ENCODE measurements around the gene FYB1.
"Not testable (repeated sequence)": the region's sequence is repeated elsewhere in the genome, so short reads cannot be mapped to it uniquely, and the experiment has no call there.

The FYB1 gene

DNA sequence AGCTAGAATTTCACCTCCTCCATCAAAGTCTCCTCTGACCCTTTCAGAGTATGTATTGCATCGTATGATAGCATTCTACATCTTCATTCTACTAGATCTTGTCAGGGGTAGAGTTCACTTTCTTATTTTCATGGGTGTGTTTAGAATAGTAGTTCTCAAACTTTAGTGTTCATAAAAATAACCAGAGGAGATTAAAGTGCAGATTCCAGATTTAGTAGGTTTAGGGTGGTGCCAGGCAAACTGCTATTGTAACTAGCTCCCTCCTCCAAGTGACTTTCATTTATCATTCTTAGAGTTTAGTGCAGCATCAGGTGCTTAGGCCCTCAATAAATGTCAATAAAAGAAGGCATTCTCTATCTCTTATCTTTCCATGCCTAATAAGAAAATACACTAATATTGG lies 7.2 kb upstream of the FYB1 start:
- no peak for DNase-seq

GRCh38 chr5:39226100-39226451 lies 6.7 kb upstream of the FYB1 start:
- DNase-seq = no peak

GRCh38 chr5:39225405-39226099 lies 6.2 kb upstream of the FYB1 start:
- DNase-seq = no peak

GRCh38 chr5:39224196-39224761 lies 4.9 kb upstream of the FYB1 start:
- no peak for DNase-seq

DNA sequence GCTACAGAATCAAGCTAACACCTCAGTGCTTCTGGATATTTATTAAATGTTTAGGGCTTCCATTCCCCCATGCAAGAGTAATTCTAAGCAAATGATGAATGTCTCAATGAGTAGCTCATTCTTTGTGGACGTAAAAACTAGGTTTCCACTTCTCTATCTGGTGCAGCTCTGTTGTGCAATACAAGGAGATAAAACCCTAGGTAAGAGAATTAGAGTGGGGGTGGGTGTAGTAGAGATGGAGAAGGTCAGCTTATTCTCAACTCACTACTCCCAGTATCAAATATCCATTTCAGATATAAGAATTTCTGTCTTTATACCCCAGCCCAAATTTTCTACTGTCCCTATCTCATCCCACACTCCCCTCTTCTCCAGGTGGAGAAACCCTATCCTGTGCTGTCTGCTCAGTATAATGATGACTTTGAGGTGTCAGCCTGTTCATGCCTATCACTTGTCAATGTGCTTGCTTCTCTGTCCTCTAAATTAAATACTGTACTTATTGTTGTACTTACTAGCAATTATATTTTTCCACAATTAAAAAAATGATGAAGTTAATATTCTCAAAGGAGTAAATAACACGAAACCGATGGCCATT lies 4.3 kb upstream of the FYB1 start:
- DNase-seq = no peak

DNA sequence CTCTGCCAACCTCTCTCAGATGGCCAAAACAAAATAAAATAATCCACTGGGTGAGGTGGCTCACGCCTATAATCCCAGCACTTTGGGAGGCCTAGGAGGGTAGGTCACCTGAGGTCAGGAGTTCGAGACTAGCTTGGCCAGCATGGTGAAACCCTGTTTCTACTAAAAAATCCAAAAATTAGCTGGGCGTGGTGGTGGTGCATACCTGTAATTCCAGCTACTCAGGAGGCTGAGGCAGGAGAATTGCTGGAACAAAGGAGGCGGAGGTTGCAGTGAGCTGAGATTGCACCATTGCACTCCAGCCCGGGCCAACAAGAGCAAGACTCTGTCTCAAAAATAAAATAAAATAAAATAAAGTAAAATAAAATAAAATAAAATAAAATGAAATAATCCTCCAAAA lies 2.3 kb upstream of the FYB1 start:
- not testable (repeated sequence) for DNase-seq

DNA sequence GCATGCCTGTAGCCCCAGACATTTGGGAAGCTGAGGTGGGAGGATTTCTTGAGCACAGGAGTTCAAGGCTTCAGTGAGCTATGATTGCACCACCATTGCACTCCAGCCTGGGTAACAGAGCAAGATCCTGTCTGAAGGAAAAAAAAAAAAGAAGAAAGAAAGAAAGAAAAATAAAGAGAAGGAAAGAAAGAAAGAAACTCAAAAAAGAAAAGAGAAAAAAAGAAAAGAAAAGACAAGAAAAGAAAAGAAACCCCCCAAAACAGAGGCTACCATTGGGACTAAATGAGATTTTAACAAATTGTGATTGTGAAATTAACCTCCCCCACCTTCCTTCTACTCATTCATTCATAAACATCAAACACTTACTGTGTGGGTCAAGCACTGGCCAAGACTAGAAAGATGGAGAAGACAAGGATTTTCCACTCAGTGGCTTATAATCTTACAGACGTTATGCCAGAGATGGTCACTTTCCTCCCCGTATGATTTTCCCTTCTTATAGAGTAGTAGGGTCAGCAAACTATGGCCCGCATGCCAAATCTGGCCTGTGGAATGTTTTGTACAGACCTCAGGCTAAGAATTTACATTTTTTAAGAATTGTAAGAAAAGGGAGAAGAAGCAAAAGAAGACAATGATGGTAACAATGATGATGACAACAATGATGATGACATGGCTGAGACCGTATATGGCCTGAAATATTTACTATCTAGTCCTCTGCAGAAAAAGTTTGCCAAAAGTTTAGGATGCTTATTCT lies 1.1 kb upstream of the FYB1 start:
- DNase-seq = no peak

- no peak for DNase-seq
Measured at GRCh38 chr5:39218482-39219402, 621 bp downstream of the FYB1 start.

DNA sequence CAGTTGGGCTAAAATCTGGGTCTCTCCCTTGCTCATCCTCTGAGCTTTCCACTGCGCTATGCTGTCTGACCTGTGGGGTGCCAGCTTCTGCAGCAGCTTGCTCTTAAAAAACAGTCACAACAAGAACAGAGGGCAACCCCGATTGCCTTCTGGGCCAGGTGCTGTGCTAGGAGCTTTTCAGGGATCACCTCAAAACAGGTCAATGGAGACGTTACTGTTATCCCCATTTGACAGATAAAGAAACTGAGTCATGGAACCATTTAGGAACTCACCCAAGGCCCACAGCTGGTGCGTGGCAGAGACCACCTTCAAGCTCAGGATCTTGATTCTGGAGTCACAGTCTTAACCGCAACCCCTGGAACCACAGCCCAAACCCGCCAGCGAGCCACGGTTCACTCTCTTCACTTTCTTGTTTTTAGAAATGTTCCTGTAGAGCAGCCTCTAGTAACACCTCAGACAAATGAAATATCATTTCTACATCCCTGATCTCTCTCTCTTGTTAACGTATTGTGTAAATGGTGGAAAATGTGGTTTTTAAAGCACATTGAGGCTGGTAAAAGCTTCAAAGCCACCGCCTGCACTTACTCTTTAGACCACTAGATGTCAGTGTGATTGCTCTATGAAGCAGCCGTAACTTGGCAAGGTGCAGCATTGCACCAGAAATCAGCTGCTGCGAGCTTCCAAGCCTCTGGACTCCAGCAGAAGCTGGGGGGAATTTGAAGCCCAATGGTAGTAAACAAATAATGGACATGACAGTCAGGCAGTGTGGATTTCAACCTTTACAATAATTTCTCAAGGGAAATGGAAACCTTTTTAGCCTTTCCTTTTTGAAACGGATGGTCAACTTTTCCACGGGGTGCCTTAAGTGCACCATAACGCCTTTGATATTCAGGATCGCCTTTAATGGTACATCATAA lies 1.7 kb downstream of the FYB1 start:
- peak; percentile 65 to 94 (median 76) for DNase-seq

GRCh38 chr5:39216631-39217030 lies 2.7 kb downstream of the FYB1 start:
- no peak for DNase-seq

DNA sequence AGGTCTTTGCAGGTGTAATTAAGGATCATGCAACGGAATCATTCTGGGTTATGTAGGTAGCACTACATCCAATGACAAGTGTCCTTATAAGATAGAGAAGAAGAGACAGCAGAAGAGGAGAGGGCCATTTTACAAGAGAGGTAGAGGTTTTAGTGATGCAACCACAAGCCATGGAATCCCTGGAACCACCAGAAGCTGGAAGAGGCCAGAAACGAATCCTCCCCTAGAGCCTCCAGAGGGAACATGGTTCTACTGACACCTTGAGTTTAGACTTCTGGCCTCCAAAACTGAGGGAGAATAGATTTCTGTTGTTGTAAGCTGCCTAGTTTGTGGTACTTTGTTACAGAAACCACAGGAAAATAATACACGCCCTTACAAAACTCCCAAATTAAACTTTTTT lies 3.5 kb downstream of the FYB1 start:
- no peak for DNase-seq

- DNase-seq = peak; percentile 34 to 60 (median 45)
Measured at GRCh38 chr5:39214912-39215709, 4.3 kb downstream of the FYB1 start.

- DNase-seq = peak in 3 of 6 experiments; percentile 42 to 69 (median 44)
Measured at GRCh38 chr5:39213447-39214207, 5.7 kb downstream of the FYB1 start.

DNA sequence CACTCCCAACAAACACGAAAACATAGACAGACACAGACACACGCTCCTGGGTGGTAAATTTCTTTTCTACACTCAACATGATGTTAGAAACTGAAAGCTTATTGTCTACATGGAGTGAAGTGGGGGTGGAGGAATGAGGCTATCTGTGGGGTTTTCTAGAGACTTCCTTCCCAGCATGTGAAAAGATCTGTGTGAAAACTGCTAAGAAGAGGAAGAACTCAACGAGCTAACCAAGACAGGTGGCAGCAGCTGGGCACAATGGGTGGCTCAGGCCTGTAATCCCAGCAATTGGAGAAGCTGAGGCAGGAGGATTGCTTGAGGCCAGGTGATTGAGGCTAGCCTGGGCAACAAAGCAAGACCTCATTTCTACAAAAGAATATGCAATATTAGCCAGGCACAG lies 7.6 kb downstream of the FYB1 start:
- peak in 3 of 6 experiments; percentile 54 to 61 (median 59) for DNase-seq

GRCh38 chr5:39209924-39210323 lies 9.4 kb downstream of the FYB1 start:
- DNase-seq = peak; percentile 50 to 82 (median 68)

DNA sequence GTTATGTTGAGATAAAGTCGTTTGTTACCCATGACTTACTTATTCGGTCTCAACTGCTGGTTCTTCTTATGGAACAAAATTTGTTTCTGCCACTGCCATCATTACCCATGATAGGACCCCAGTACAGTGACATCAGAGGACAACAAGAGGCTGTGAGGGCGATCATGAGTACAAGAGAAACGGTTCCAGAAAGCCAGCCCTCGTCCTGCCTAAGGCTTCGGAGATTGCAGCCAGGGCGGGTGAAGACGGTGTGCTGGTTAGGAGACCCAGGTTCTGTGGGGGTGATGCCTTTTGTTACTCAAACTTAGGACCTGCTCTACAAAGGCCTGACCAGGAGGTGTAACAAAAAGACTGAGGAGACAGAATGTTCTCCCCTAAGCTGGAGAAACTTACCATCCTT lies 10.9 kb downstream of the FYB1 start:
- DNase-seq = peak in 3 of 6 experiments; percentile 19 to 24 (median 21)

DNA sequence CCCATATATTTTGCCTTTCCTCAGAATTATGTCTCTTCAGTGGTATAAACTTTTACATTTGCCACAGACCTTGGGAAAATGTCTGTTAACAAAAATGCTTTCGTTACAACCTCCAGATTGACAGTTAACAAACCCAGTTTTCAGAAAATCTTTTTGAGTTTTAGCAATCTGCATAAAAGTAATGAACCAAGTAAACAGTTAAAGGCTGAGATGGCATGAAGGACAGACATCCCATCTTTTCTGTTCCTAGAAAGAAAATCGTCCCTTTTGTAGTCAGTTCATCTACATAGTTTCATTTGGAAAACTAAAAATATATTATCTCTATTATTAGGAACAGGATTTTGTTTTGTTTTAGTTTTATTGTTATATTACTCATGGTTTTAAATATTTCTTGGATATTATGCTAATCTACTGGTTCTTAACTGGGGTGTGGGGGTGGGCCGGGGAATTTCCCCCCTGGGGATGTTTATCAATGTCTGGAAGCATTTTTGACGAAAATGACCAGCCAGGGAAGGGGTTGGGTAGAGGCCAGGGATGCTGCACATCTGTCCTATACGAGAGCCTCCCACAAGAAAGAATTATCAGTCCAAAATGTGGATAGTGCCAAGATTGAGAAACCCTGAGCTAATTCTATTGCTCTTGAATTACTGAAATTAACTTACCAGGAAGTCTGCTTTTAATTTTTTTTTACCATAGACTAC lies 11.9 kb downstream of the FYB1 start:
- peak in 1 of 6 experiments; percentile 9 for DNase-seq

DNA sequence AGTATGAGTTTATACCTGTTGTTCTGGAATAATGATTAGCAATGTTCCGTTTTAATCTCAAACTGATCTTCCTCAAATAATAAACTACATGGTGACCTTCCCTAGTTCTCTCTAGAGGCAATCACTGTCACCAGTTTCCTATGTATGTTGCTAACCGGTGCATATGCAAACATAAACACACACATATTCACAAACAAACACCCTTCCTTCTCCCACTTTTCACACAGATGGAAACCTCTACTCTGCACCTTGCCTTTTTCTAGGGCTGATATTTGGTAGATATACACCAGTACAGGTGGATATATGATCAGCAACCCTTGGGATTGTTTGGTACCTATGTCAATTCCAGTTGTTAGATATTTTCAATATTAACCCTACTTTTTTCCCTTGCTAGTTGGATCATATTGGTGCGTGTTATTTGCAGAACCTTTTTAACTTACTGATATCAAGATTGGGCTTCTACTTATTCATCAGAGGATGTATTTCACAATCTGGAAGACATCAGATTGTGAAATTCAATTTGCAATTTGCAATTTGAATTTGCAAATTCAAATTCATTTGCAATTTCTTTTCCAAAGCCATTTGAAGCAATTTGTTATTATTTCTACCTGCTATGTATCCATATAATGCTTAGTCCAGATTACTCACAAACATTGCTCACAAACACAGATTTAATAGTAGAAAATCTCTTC lies 12.6 kb downstream of the FYB1 start:
- DNase-seq = no peak

GRCh38 chr5:39205550-39205949 lies 13.8 kb downstream of the FYB1 start:
- peak in 1 of 6 experiments; percentile 33 for DNase-seq
